ENCODE measurements around the gene ACBD7.

- TF ChIP-seq TSHZ1 (tag by site-specific recombination; IDR thresholded peaks at IDR 0.05; ENCODE audit: borderline replicate concordance) (no peak), ZNF18 (tag by site-specific recombination; IDR thresholded peaks at IDR 0.05) (no peak), CTCF (tag by site-specific recombination; IDR thresholded peaks at IDR 0.05) (no peak)
Observed at GRCh38 chr10:15037691-15038090, 50.9 kb downstream of the ACBD7 start.
